Measurements from ENCODE around the gene MAPT.

The MAPT gene

GRCh38 chr17:45986056-45986455, 91.7 kb downstream of the MAPT start:
- DNase-seq: no peak

- DNase-seq: no peak
Observed at GRCh38 chr17:45987706-45988105, 93.4 kb downstream of the MAPT start.

GRCh38 chr17:45989759-45990158, 95.4 kb downstream of the MAPT start:
- DNase-seq: no peak

- no peak for DNase-seq
Observed at GRCh38 chr17:45990886-45991285, 96.5 kb downstream of the MAPT start.

- no peak for DNase-seq
Observed at GRCh38 chr17:45991341-45991740, 97.0 kb downstream of the MAPT start.

GRCh38 chr17:45992175-45992574, 97.8 kb downstream of the MAPT start:
- peak in 5 of 58 donors; percentile 13 to 38 (median 29) for DNase-seq

- no peak for DNase-seq
Observed at GRCh38 chr17:45992904-45993303, 98.5 kb downstream of the MAPT start.

GRCh38 chr17:45993962-45994627, 99.7 kb downstream of the MAPT start:
- no peak for DNase-seq

- DNase-seq: no peak
Observed at GRCh38 chr17:45994987-45995386, 100.6 kb downstream of the MAPT start.

GRCh38 chr17:45995627-45996270, 101.4 kb downstream of the MAPT start:
- DNase-seq: no peak

GRCh38 chr17:45996282-45996937, 102.1 kb downstream of the MAPT start:
- no peak for DNase-seq

- no peak for DNase-seq
Observed at GRCh38 chr17:45997166-45997565, 102.8 kb downstream of the MAPT start.

- no peak for DNase-seq
Observed at GRCh38 chr17:45997624-45998023, 103.3 kb downstream of the MAPT start.

- DNase-seq: no peak
Observed at GRCh38 chr17:45998987-45999899, 104.9 kb downstream of the MAPT start, which contains the start of gene STH. Gene STH (plus strand): TSS chr17:45999250. CDS start chr17:45999280, 30 bp downstream.

GRCh38 chr17:45999900-46000290, 105.5 kb downstream of the MAPT start:
- no peak for DNase-seq

- peak in 1 of 58 donors; percentile 18 for DNase-seq
Observed at GRCh38 chr17:46000292-46000691, 105.9 kb downstream of the MAPT start.

- peak in 1 of 58 donors; percentile 15 for DNase-seq
Observed at GRCh38 chr17:46000757-46001156, 106.4 kb downstream of the MAPT start.

GRCh38 chr17:46001390-46002310, 107.3 kb downstream of the MAPT start:
- peak in 5 of 58 donors; percentile 29 to 46 (median 36) for DNase-seq

- peak in 50 of 58 donors; percentile 12 to 80 (median 48) for DNase-seq
Observed at GRCh38 chr17:46002311-46002972, 108.1 kb downstream of the MAPT start.

GRCh38 chr17:46002973-46003316, 108.6 kb downstream of the MAPT start:
- no peak for DNase-seq

Data from anterior cingulate cortex (tissue), 58 donors.